HTERT RPE-1 (cell line): ENCODE data around the gene DPF3.

Experiments
- in situ Hi-C: fragments of 300-500 bp; cut with MboI; formaldehyde crosslinking; loops from 4 replicates; pipeline ENCODE4 v1.14.3; 2020; ENCODE audit warnings: low sequenced_read_pairs

The DPF3 gene

DNA sequence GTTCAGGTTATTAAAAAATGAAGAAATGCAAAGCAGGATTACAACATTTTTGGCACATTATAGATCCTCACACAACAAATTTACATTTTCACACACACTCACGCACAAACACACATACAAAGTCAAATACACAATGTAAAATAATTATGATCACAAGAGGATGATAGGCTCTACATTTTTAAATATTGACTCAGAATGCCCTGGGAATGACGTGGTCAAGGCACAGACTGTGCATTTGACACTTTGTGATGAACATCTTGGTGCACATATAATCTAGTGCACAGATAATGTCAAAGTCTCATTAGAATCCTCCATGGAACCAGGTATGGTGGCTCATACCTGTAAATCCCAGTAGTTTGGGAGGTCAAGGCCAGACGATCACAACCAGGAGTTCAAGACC lies 49.4 kb downstream of the DPF3 start:
- in situ Hi-C loops = no loop called here

DNA sequence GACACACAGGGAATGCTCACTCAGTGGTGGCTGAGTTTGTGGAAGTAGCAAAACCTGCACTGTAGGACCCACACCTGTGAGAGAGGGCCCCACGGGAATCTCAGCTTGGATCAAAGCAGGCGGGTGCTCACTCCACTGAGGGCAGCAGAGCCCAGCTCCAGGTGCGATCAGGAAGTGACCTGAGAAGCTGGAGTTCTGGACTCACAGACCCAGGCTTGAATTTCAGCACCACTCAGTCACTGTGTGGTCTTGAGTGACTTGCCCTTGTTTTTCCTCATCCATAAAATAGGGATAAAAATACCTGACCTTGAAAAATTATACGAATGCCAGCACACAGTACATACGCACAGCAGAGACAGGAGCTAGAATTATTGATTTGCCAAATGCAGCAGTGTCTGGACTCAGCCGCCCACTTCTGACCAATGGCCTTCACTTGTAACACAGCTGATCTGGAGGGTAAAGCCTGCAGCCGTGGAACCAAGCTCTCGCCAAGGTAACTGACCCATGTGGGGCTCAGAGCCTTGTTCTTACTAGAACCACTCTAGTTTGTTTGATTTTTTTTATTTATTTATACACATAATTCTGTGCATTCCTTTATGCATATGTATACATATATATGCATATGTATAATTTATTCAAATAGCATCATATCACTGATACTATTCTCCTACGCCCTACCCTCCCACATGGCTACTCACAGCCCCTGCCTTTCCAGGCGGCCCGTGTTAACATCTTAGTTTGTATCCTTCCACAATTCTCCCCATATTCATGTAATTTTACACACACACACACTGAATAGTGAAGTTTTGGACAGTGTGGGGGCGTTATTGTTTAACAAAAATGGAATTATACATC lies 53.9 kb downstream of the DPF3 start:
- in situ Hi-C loops = no loop called here

DNA sequence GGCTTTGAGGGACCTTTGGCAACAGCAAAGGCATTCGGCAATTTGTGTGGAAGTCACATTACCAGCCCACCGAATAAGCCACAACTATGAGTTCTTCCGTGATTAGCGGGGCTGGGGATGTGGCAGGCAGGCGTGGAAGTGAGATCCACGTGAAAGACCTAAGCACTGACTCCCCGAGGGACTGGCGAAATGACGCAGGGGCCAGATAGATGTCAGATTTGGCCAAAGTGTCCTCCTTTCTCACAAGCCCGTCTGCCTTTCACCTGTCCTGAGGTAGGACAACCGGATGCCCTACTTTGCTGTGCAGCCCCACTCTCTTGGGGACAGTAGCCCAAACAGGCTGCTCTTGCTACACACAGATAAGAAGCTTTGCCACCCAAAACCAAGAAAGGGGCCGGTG lies 54.5 kb downstream of the DPF3 start:
- in situ Hi-C loops = no loop called here

DNA sequence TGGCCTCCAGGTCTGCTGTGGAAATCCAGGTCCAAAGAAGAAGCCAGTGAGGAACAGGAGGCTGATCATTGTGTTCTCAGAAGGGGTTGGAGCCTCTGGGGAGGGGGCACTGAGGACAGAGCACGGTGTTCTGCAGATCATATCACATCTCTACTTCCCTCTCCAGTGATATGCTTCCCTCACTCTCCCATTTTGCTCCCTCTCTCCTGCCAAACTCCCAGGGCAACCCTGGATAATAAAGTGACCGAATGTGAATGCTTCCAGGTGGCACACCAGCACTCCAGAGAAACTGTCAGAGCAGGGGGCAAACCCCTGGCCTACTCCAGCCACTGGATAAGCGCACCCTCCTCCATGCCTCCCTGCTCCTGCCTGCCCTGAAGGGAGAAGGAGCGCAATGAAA lies 57.8 kb downstream of the DPF3 start:
- in situ Hi-C loops = no loop called here

DNA sequence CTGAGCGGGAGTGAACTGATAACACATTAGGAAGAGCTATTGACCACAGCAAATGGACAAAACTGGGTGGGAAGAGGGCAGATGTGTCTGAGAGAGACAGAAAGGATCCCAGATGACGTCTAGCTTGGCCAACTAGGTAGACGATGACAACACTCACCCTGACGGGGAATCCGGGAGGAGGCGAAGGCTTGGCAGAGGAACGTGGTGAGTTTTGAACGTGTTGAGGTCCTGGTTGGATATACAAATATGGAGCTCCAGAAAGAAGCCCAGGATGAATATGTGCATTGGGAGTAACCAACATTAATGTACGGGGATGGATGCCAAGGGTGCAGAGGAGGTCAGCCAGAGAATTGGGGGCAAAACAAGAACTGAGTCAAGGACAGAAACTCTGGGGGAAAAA lies 60.7 kb downstream of the DPF3 start:
- in situ Hi-C loops = no loop called here

DNA sequence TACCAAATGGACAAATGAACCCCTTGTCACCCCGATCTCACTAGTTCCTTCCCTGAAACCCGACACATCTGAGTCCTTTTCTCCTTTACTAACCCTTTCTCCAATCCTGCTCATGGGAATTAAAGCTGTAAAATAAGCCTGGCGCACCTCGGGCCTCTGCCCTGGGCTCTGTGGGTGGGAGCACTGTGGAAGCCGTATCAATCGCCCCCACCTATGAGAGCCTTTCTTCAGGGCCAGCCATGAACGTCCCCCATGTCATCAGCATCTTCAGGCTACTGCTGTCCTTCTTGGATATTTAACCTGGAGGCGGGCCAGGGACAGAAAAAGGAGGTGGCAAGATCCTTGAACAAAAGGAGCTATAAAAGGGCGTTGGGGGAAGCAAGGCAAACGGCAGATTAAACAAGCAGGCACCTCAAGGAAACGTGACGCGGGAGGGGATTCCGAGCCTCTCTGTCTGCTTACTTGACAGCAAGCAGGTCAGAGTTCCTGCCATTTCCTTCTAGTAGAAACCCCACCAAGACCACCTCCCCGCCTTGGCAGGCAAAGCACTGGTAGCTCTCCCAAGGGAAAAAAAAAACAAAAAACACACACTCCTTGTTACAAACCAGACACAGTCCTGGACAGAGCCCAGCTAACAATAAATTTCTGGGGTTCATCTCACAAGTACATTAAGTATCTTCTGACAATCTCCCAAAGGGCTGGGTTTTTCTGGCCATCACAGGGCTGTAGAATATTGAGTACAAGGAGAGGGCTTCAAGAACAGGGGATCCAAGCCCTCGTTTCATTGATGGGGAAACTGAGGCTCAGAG lies 62.9 kb downstream of the DPF3 start:
- in situ Hi-C loops = no loop called here

DNA sequence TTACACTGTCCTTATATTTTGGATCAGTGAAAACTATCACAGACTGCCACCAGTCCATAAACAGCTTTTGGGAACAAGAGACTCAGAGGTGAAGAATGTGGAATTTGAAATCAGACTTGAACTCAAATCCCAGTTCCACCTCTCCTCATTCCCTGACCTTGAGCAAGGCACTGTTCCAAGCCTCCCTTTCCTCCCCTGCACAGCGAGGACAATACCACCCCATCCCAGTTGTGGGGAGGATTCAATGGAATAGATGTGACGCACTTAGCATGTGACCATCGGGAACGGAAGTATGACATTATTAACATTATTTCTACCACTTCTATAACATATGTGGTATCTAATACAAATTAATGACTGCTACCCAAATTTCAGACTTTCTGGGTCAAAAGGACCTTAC lies 63.5 kb downstream of the DPF3 start:
- in situ Hi-C loops = no loop called here

DNA sequence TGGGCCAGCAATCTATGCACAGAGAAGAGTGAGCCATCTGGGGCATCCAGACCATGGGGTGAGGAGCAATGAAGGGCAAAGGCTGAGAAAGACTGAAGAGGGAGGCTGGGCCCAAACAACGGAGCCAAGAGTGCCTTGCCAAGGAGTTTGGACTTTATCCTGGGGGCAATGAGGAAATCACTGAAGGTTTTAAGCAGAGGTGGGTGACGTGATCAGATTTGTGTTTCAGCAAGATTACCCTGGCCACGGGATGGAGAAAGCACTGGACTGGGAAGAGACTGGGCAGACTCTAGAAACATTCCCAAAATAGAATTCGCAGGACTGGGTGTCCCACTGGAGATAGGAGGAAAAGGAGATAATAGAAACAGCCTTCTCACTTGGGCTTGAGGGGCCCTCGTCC lies 65.3 kb downstream of the DPF3 start:
- in situ Hi-C loops = no loop called here

DNA sequence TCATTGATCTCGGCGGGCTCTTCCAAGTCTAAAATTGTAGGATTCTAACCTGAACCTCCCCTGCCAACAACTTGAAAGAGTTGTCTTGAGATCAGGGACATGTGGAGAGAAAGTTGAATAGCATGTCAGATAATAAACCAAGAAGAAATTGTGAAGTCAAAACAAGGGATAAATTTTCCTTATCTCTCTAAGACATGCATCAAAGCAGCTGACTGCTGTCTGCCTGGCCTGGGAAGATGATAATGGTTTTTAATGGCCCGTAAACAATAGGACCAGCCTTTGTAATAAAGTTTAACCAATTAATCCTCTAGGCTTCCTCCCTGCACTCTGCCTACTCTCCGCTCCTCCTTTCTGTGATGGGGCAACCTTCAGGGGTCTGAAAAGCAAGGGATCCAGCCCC lies 67.9 kb downstream of the DPF3 start:
- in situ Hi-C loops = no loop called here

DNA sequence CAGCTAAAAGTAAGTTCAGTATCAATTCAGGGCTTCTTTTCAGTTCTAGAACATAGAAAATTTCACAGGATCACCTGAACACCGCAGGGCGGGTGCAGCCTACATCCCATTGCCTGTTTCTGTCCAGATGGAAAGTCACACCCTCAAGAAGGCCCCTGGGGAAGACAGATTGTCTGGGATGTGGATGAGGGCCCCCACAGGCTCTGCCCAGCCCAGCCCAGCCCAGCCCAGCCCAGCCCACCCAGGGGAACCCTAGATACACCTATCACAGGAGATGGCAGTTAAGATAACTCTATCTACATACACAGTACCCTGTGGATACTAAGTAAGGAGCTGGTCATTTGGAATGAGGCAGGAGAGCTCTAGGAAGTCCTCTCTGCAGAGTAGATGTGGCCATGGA lies 68.4 kb downstream of the DPF3 start:
- in situ Hi-C loops = no loop called here

DNA sequence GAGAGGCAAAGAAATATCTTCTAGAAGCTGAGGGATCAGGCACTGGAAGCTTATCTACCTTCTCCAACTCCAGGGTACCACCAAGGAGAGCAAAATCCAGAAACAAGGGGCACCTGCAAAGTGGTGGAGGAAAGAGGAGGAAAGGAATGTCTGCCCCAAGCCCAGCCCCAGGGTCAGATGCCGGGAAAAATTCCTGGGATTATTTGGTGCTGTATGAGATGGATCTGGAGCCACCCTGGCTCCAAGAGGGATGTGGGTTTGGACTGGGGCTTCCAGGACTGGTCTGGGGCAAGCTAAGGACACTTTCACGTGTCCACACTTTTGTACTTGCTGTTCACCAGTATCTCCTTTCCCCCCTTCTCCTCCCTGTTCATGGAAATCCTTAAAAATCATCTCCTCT lies 69.8 kb downstream of the DPF3 start:
- in situ Hi-C loops = no loop called here

DNA sequence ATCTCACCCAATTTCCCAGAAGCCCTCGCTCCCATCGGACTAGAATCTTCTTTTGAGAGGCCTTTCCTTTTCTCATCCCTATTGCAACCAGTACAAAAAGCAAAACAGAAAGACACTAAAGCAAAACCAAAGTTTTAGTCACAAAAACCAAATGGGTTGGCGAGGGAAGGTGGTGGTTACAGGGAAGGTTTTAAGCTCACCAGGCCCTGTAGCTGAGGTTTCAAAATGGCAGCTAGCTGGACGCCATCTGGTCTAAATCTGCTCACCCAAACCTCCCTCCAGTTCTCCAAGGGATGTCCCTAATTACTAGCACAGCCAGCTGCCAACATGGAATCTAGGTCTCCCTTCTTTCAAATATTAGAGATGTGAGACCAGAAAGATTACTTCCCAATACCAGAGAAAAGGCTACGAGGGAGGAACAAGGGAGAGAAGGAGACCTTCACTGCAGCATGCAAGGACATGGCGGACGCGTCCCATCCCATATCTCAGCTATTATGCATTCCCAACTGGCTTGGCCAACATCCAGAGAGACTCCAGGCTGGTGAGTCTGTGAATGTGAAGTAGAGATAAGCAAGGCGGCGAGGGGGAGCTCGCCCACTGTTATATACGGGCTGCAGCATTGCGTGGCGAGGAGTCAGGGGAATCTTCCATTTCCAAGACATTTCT lies 70.8 kb downstream of the DPF3 start:
- in situ Hi-C loops = no loop called here

DNA sequence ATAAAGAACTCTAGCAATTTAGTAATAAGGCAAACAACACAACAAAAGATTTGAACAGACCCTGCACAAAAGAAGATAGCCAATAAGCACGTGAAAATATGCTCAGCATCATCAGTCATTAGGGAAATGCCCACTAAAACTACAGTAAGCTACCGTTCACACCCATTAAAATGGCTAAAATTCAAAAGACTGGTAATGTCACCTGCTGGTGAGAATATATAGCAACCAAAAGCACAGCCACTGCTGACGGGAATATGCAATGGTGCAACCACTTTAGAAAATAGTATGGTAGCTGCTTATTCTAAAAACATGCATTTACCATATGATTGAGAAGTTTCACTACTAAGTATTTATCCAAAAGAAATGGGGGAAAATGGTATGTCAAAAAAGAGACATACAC lies 74.9 kb downstream of the DPF3 start:
- in situ Hi-C loops = no loop called here

DNA sequence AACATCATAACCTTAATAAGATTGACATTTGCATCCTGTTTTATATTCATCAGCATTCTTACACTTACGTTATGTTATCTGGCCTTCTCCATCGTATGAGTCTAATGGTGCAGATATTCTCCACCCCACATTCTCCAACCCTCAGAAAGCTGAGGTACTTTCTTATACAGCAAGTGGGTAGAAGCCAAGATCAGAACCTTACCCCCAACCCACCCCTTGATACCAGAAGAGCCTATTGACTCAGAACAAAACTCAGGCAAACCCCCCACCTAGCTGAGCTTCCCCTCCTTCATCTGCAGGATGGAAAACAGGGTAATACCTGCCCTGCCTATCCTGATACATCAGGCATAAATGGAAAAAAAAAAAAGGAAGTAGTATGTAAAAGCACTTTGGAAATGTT lies 77.6 kb downstream of the DPF3 start:
- in situ Hi-C loops = no loop called here

DNA sequence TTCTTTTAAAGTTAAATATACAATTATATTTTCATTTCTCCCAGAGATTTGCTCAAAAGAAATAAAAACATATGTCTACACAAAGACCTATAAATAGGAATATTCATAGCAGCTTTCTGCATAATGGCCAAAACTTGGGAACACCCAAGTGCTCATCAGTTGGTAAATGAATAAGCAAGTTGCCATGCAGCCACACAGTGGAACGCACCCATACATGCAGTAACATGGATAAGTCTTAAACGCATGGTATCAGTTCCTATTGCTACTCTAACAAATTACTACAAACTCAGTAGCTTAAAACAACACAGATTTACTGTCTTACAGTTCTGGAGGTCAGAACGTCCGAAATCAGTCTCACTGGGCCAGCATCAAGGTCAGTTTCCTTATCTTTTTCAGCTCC lies 78.5 kb downstream of the DPF3 start:
- in situ Hi-C loops = no loop called here

DNA sequence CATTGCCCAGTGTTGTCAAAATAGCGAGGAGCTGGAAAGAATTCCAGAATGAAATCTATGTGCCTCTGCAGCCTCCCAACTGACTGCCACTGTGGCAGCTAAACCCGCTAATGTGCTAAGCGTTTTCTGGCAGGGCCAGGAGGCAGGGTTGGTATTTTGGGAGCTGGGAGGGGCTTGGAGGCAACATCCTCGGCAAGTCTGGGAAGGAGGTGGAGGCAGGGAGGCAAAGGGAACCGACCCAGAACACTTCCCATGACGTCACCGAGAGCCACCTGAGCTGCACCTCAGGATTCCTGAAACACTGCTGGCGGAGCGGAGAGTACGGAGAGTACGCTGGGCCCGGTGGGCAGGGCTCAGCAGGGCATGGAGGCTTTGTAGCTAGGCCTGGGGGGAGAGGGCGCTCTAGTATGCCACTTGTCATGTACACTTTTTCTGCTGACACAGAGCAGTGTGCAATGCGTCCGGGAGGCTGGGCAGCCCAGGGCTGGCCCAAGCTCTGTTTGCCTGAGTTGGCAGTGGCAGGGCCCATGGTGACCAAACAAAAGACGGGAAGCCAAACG lies 81.5 kb downstream of the DPF3 start:
- in situ Hi-C loops = no loop called here

DNA sequence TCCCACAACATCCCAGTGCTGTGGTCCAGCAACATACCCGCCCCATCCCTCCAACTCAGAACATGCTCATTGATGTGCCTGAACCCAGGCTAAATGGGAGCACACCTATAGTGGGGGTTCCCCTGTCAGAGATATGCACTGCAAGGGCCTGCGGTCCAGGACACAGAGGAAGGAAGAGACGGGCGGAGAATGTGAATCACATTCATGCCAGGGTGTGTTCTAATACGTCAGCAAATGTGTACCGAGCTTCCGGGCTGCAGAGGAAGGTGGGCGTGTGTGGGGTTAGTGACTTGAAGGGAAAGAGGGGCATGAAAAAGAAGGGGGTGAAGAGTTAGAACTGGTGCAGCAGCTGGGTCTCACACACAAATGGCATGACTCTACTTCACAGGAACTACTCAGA lies 83.7 kb downstream of the DPF3 start:
- in situ Hi-C loops = no loop called here

DNA sequence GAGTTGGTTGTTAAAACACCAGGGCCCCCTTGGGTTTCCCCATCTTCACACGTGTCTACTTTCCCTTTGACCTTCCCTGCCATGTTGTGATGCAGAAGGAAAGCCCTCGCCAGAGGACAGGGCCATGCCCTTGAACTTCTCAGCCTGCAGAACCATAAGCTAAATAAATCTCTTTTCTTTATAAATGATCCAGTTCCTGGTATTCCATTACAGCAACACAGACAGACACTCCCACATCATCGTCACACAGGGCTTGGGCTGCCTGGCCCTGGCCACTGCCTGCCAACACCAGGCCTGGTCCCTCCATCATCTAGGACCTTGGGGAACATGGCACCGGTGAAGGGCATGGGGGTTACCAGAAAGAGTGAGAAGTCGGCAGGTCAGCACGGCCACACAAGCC lies 84.8 kb downstream of the DPF3 start:
- in situ Hi-C loops = no loop called here

DNA sequence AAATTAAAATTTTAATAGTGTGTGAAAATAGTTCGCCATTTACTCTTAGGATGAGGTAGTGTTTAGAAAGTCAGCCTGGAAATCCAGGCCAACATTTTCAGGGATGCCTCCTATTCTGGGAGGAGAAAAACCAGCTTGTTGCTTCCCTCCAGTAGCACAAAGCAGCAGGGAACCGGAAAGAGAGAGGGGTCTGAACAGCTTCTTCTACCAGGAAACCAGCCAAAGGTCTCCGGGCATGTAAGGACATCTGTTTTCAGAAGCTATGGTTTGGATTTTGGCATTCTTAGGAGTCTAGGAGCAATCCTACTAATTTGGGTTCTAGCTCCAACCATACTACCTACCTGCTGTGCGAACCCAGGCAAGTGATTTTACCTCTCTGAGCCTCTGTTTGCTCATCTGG lies 85.3 kb downstream of the DPF3 start:
- in situ Hi-C loops = no loop called here

DNA sequence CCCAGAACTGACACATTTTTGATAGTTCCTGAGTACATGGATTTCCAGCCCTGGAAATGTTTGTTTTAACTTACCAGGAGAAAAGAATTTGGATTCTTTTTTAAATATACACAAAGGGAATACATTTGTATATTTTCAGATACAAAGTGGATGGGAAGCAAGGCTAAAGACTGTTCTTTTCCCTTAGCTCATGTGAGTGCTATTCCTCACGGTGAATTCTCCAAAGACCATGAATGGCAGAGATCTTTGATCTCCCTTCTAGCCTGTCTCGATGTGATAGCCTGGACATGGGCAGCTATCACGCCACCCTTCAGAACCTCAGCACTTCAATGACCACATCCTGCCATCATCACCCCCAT lies 91.3 kb downstream of the DPF3 start:
- in situ Hi-C loops = no loop called here

DNA sequence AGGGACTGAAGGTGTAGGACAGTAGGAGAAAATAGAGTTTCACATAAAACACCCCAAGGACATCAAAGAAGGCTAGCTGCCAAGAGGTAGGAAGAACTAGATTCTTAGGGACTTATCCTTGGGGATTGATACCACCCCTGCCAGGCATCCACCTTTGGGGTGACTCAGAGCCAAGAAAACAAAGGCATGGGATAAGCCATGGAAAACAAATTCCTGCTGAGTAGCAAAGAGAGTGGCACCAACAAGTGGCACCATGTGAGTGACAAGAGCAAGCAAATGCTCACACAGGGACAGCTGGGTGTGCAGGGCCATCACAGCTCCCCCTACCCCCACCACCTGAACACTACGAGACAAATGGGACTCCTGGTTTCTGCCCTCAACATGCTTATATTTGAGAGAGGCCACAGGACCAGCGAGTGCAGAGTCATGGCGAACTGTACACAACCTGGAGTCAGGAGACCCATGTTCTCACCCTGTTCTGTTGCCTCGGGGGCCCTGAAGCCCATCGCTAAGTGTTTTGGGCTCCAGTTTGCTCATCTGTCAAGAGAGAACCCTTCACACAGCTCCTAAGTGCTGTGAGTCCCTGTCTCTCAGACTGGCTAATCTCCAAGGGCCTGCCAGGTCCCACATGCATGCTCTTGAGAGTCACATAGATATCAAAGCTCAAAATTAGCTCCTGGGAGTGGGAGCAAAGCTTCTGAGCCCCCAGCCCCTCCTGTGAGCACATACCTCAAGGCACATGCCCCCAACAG lies 91.9 kb downstream of the DPF3 start:
- in situ Hi-C loops = no loop called here
